OCI-LY7 (cell line): ENCODE measurements around the gene ARHGEF3. TPM values are rescaled to one million over a fixed set of nuclear protein-coding genes. Genes with fewer than 3 reads are reported as not detected.

Experiments used
- BruUV-seq: library from RNA; stranded (reverse); fragments of 400-500 nt; replicated peaks from 2 replicates; lab custom pipeline; 2021; lab: Mats Ljungman, UMichigan
- CTCF ChIA-PET: fragments of 300-600 bp; sonication (Branson Sonifier 250); formaldehyde crosslinking; loops from one replicate; lab custom pipeline; 2022; ENCODE audit warnings: antibody characterized with exemption; ENCODE audit not compliant: unreplicated experiment; lab: Charles Lee
- POLR2A ChIA-PET: fragments of 300-600 bp; sonication (Branson Sonifier 250); formaldehyde crosslinking; loops from one replicate; lab custom pipeline; 2022; ENCODE audit warnings: antibody characterized with exemption; lab: Charles Lee
- DNase-seq: peaks from one replicate; pipeline ENCODE4 v3.0.0-alpha.2; 2015; ENCODE audit warnings: low spot score
- H2AFZ ChIP-seq: fragments of 200-600 bp; sonication (generic), shearing (Covaris generic); 2 replicates; pipeline ENCODE4 v1.6.1; 2014; ENCODE audit warnings: mild to moderate bottlenecking, antibody characterized with exemption, low read length, moderate library complexity
- H3K27ac ChIP-seq: fragments of 200-600 bp; sonication (generic); 2 replicates; pipeline ENCODE4 v1.5.1; 2014; ENCODE audit warnings: mixed run types, low read depth, mild to moderate bottlenecking, moderate library complexity, low read length, inconsistent platforms; ENCODE audit not compliant: poor library complexity, severe bottlenecking
- H3K36me3 ChIP-seq: fragments of 200-600 bp; sonication (generic); 2 replicates; pipeline ENCODE4 v1.6.1; 2014; ENCODE audit warnings: mild to moderate bottlenecking, antibody characterized with exemption, low read length, moderate library complexity, mixed read lengths; ENCODE audit not compliant: insufficient read depth
- H3K4me1 ChIP-seq: fragments of 200-600 bp; sonication (generic); 2 replicates; pipeline ENCODE4 v1.5.1; 2014; ENCODE audit warnings: mild to moderate bottlenecking, low read length; ENCODE audit not compliant: insufficient read depth, poor library complexity, severe bottlenecking
- H3K4me2 ChIP-seq: fragments of 200-600 bp; sonication (generic); 2 replicates; pipeline ENCODE4 v1.6.1; 2014; ENCODE audit warnings: mild to moderate bottlenecking, low read length
- H3K4me3 ChIP-seq: fragments of 200-600 bp; sonication (generic); 2 replicates; pipeline ENCODE4 v1.5.1; 2014; ENCODE audit warnings: mild to moderate bottlenecking, low read depth, low read length; ENCODE audit not compliant: poor library complexity, severe bottlenecking
- H3K79me2 ChIP-seq: fragments of 200-600 bp; sonication (generic); 2 replicates; pipeline ENCODE4 v1.6.1; 2016; ENCODE audit warnings: low read depth, mild to moderate bottlenecking, low read length, moderate library complexity, mixed read lengths; ENCODE audit not compliant: insufficient read depth
- H3K9me2 ChIP-seq: fragments of 200-600 bp; sonication (generic); 2 replicates; pipeline ENCODE4 v1.6.1; 2016; ENCODE audit warnings: mild to moderate bottlenecking, low read length, mixed read lengths; ENCODE audit not compliant: insufficient read depth
- H3K9me3 ChIP-seq: fragments of 200-600 bp; sonication (generic); 2 replicates; pipeline ENCODE4 v1.6.1; 2014; ENCODE audit warnings: mild to moderate bottlenecking, mixed run types, low read length, mixed read lengths
- H4K20me1 ChIP-seq: fragments of 200-600 bp; sonication (generic); 2 replicates; pipeline ENCODE4 v1.6.1; 2014; ENCODE audit warnings: mild to moderate bottlenecking, antibody characterized with exemption, low read length, moderate library complexity, mixed read lengths; ENCODE audit not compliant: insufficient read depth
- CTCF ChIP-seq: fragments of 200-600 bp; sonication (generic); conservative IDR thresholded peaks from 2 replicates; pipeline ENCODE4 v1.5.1; 2014; ENCODE audit warnings: mild to moderate bottlenecking, antibody characterized with exemption, low read length, moderate library complexity, mixed read lengths
- EZH2phosphoT487 ChIP-seq: fragments of 200-600 bp; sonication (generic); IDR thresholded peaks from 2 replicates; pipeline ENCODE4 v1.6.1; 2018; ENCODE audit warnings: low read depth, borderline replicate concordance, mild to moderate bottlenecking, mixed run types, antibody characterized with exemption, low read length, moderate library complexity, mixed read lengths
- intact Hi-C: fragments of 100-400 bp; cut with micrococcal nuclease; formaldehyde crosslinking; loops from one replicate; pipeline ENCODE4 v1.10.0; 2022; ENCODE audit not compliant: unreplicated experiment
- total RNA-seq, 2 experiments: library from RNA; depleted of rRNA in 1 of 2; stranded (reverse); fragments of >200 nt in 1 of 2; shearing (Covaris generic) in 1 of 2; gene quantifications; 2 replicates each; pipeline ENCODE4 v1.2.3, GENCODE V29; 2014 to 2022

ARHGEF3 gene
- total RNA-seq, 2 experiments from 2014 or later, result 14.1 to 26.9 TPM

DNA sequence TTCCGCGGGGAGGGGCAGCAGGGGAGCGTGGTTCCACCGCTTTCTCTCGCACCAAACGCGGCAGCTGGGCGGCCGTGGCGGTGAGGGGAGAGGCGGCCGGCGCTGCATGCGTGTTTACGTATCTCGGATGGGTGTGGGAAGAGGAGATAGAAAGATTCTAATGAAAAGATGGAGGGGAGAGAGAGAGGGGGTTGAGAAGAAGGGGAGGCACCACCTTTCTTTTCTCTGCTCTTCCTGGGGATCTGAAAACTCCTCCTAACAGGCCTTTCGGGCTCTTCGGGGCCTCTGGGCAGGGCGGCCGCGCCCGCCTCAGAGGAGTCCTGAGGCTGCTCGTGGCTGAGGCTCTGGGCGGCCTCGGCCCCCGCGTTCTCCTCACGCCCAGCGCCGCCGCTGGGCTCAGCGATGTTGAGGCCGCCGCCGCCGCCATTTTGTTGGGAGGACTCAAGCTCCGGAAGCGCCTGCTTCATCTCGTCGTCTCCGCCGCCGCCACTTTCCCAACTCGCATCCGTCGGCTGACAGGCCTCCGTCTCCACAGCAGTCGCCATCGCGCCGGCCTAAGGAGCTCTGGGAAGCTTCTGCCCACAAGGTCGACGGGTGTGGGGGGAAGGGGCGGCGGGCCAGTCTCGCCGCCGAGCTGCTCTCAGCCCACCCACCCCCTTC, 119.2 kb downstream of the ARHGEF3 start:
- peak overlapping the region; percentile 95 for H3K4me3 ChIP-seq
- peaks cover 50% of the 10 kb centered on the region for H3K36me3 ChIP-seq
- H3K9me2 ChIP-seq, result no peaks in the 10 kb centered on the region
- intact Hi-C loops, result loop anchor here (2.0 to 10.0 kb wide), 3 partner anchors 236 to 1012 kb away; partner anchors contain the start of gene DENND6A
- TSS peak; percentile 82 for BruUV-seq
- peaks cover 5% of the 10 kb centered on the region; the same call in 1 of the 2 replicates for H3K9me3 ChIP-seq
- H3K4me1 ChIP-seq, result peaks cover 33% of the 10 kb centered on the region
- POLR2A ChIA-PET, result interaction anchor here (0.5 to 2.1 kb wide), 12 partner anchors 9 to 1195 kb away, joined by 3 to 14 read pairs (median 4); partner anchors contain the start of gene WNT5A
- peak overlapping the region; percentile 82 for H2AFZ ChIP-seq
- DNase-seq, result peak; percentile 86
- H3K4me2 ChIP-seq, result peak overlapping the region; percentile 94
- peak overlapping the region; percentile 91 for H3K27ac ChIP-seq
- H4K20me1 ChIP-seq, result peaks cover 28% of the 10 kb centered on the region; the same call in 1 of the 2 replicates
- TF ChIP-seq CTCF (0 out of 2 replicates have a peak, but pooled peaks have one; percentile 8), EZH2phosphoT487 (no peak)
- CTCF ChIA-PET, result no interaction called here
- H3K79me2 ChIP-seq, result peaks cover 52% of the 10 kb centered on the region

DNA sequence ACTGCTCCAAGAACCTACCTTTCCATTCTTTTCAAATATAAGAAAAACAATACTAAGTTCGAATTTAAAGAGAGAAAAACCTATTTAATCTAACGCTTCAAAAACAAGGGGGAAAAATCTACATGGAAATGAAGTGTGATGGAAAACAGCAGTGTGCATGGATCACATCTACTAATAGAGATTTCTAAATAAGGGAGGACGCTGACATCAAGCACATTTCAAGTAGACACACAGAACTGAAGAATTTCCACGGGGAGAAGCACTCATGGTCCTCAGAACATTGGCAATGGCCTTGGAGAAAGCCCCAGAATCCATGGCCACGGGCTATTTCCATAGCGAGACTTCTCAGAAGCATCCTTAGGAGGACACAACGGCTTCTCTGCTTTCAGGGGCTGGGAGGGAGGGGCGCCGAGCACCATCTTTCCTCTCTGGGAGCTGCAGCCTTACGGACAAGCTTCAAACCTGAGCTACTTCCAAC, 119.7 kb downstream of the ARHGEF3 start:
- H3K79me2 ChIP-seq, result peaks cover 58% of the 10 kb centered on the region
- BruUV-seq, result no TSS peak
- POLR2A ChIA-PET, result interaction anchor here (0.6 to 2.1 kb wide), 9 partner anchors 9 to 1195 kb away, joined by 3 to 14 read pairs (median 3); partner anchors contain the start of gene WNT5A
- DNase-seq, result no peak
- peaks cover 5% of the 10 kb centered on the region; the same call in 1 of the 2 replicates for H3K9me3 ChIP-seq
- CTCF ChIA-PET, result no interaction called here
- H3K4me1 ChIP-seq, result peaks cover 38% of the 10 kb centered on the region
- H3K36me3 ChIP-seq, result peaks cover 56% of the 10 kb centered on the region
- H2AFZ ChIP-seq, result peak overlapping the region; percentile 82; the same call in 1 of the 2 replicates
- TF ChIP-seq CTCF, result no peak
- no peak for TF ChIP-seq EZH2phosphoT487
- H4K20me1 ChIP-seq, result peaks cover 28% of the 10 kb centered on the region; the same call in 1 of the 2 replicates
- no peaks in the 10 kb centered on the region for H3K9me2 ChIP-seq
- H3K4me3 ChIP-seq, result peak overlapping the region; percentile 95
- peak overlapping the region; percentile 94 for H3K4me2 ChIP-seq
- H3K27ac ChIP-seq, result peak overlapping the region; percentile 91
- intact Hi-C loops, result loop anchor here (2.0 to 10.0 kb wide), 3 partner anchors 237 to 1013 kb away; partner anchors contain the start of gene DENND6A
